Esophagus muscularis mucosa (tissue), 4 donors: ENCODE measurements around the gene SARNP. TPM values are rescaled to one million over a fixed set of nuclear protein-coding genes. Genes with fewer than 3 reads are reported as not detected.

Experiments used
- DNase-seq: peaks from one replicate; pipeline ENCODE4 v3.0.0-alpha.2; 2017; ENCODE audit errors: extremely low spot score
- H3K27ac ChIP-seq, 4 donors: fragments of 200-600 bp; sonication (generic); replicated peaks in 1 of 4; 1 replicate in 3 of 4; 2 replicates in 1 of 4; pipeline ENCODE4 v1.5.1; 2016 to 2019; ENCODE audit warnings: mild to moderate bottlenecking in 1 of 4
- H3K27me3 ChIP-seq, 4 donors: fragments of 200-600 bp; sonication (generic); one replicate each; pipeline versions ENCODE4 v1.5.1 to v1.6.0; 2016 to 2019
- H3K36me3 ChIP-seq, 4 donors: fragments of 200-600 bp; sonication (generic); one replicate each; pipeline ENCODE4 v1.5.1; 2016 to 2019
- H3K4me1 ChIP-seq, 4 donors: fragments of 200-600 bp; sonication (generic); one replicate each; pipeline ENCODE4 v1.5.1; 2016 to 2019
- H3K4me3 ChIP-seq, 4 donors: fragments of 200-600 bp; sonication (generic); 1 replicate in 2 of 4; 2 replicates in 2 of 4; pipeline ENCODE4 v1.5.1; 2016 to 2019; ENCODE audit warnings: mild to moderate bottlenecking in 4 of 4, moderate library complexity in 1 of 4
- H3K9me3 ChIP-seq, 4 donors: fragments of 200-600 bp; sonication (generic); 1 replicate in 3 of 4; 2 replicates in 1 of 4; pipeline ENCODE4 v1.5.1; 2016 to 2019
- CTCF ChIP-seq, 3 experiments: fragments of 200-600 bp in 2 of 3; fragments of 450-650 bp in 1 of 3; sonication (generic) in 2 of 3; IDR thresholded peaks; one replicate each; pipeline ENCODE4 v1.5.1; 2017 to 2019; ENCODE audit warnings: antibody characterized with exemption in 3 of 3, mild to moderate bottlenecking in 2 of 3, moderate library complexity in 1 of 3
- EP300 ChIP-seq: sonication (generic); formaldehyde crosslinking; IDR thresholded peaks from one replicate; pipeline ENCODE4 v1.6.1; 2017; ENCODE audit warnings: antibody characterized with exemption
- POLR2A ChIP-seq: fragments of 450-650 bp; IDR thresholded peaks from one replicate; pipeline ENCODE4 v1.6.1; 2017; ENCODE audit warnings: antibody characterized with exemption, moderate library complexity, mild to moderate bottlenecking, low read depth
- POLR2AphosphoS5 ChIP-seq, 2 donors: sonication (generic); formaldehyde crosslinking; IDR thresholded peaks; one replicate each; pipeline ENCODE4 v1.6.1; 2017; ENCODE audit warnings: antibody characterized with exemption in 2 of 2
- WGBS: methylation state at CpG from one replicate; pipeline ENCODE4 v1.1.5; 2018; 5-methylcytosine and 5-hydroxymethylcytosine counted together
- intact Hi-C: fragments of 100-400 bp; cut with DNase I; formaldehyde crosslinking; loops from one replicate; pipeline ENCODE4 v1.15.1; 2023
- total RNA-seq, 4 donors: library from RNA; depleted of rRNA; stranded (reverse); fragments of >200 nt; gene quantifications; one replicate each; pipeline versions ENCODE4 v1.1.0 to v1.2.1, GENCODE V29; 2016

SARNP gene
- total RNA-seq, 4 donors from 2014 or later: 57.7 to 78.0 (median 70.1) TPM

GRCh38 chr12:55818140-55818728 lies 710 bp upstream of the SARNP start:
- peak overlapping the region; percentile 70 to 81 (median 78) for H3K4me3 ChIP-seq
- H3K9me3 ChIP-seq: no peaks in the 10 kb centered on the region
- intact Hi-C loops: loop anchor here (5.0 kb wide), 1 partner anchor 81 kb away; no protein-coding TSS in a partner anchor
- peak overlapping the region; percentile 80 to 91 (median 89) for H3K27ac ChIP-seq
- H3K27me3 ChIP-seq: no peaks in the 10 kb centered on the region
- no peak for DNase-seq
- H3K4me1 ChIP-seq: peaks cover 34 to 51% (median 48%) of the 10 kb centered on the region in 4 donors
- 0% methylated on average over 14 of the region's 17 CpGs for WGBS
- TF ChIP-seq POLR2AphosphoS5 (IDR thresholded peaks at IDR 0.05) (no peak), POLR2A (no peak), CTCF (IDR thresholded peaks at IDR 0.05) (no peak), EP300 (no peak)
- peaks cover 17 to 60% (median 52%) of the 10 kb centered on the region in 4 donors for H3K36me3 ChIP-seq

- H3K4me3 ChIP-seq: peak overlapping the region; percentile 70 to 81 (median 78)
- TF ChIP-seq POLR2AphosphoS5 (IDR thresholded peaks at IDR 0.05) (no peak), CTCF (IDR thresholded peaks at IDR 0.05) (no peak), EP300 (no peak), POLR2A (no peak)
- intact Hi-C loops: loop anchor here (5.0 kb wide), 1 partner anchor 80 kb away; no protein-coding TSS in a partner anchor
- DNase-seq: peak; percentile 88
- H3K9me3 ChIP-seq: no peaks in the 10 kb centered on the region
- H3K27me3 ChIP-seq: no peaks in the 10 kb centered on the region
- peaks cover 16 to 55% (median 41%) of the 10 kb centered on the region in 4 donors for H3K36me3 ChIP-seq
- H3K4me1 ChIP-seq: peaks cover 40 to 64% (median 55%) of the 10 kb centered on the region in 4 donors
- WGBS: 2% methylated on average over 14 of the region's 14 CpGs
- H3K27ac ChIP-seq: peak overlapping the region; percentile 88 to 91 (median 89)
Observed at GRCh38 chr12:55816881-55817344, 611 bp downstream of the SARNP start.

- Histone ChIP-seq H3K9me3 (no peaks in the 10 kb centered on the region), H3K27ac (no peak overlapping the region), H3K27me3 (no peaks in the 10 kb centered on the region), H3K36me3 (peaks cover 2 to 41% (median 27%) of the 10 kb centered on the region in 4 donors), H3K4me3 (no peak overlapping the region), H3K4me1 (peaks cover 45 to 77% (median 61%) of the 10 kb centered on the region in 4 donors)
- TF ChIP-seq EP300 (no peak), POLR2AphosphoS5 (IDR thresholded peaks at IDR 0.05) (no peak), CTCF (IDR thresholded peaks at IDR 0.05) (no peak), POLR2A (no peak)
- peak; percentile 24 for DNase-seq
- 85% methylated on average over 12 of the region's 12 CpGs for WGBS
- intact Hi-C loops: loop anchor here (5.0 kb wide), 1 partner anchor 78 kb away; no protein-coding TSS in a partner anchor
Observed at GRCh38 chr12:55815473-55815872, 2.1 kb downstream of the SARNP start.

DNA sequence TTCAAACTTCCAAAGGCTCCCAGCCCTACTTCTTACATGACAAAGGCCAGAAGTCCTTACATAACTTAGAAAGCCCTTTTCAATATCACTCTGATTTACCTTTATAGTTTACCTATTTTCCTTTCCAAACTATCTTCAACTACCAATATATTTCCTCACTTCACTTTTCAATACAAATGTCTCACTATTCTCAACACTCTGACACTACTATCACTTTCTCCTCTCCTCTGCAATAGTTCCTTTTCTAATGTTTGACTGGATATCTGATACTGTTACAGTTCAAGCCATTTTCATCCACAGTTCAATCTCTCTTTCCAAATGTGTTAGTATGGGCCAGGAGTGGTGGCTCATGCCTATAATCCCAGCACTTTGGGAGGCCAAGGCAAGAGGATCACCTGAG lies 3.3 kb downstream of the SARNP start:
- Histone ChIP-seq H3K9me3 (no peaks in the 10 kb centered on the region), H3K27me3 (no peaks in the 10 kb centered on the region), H3K36me3 (peaks cover 0 to 29% (median 19%) of the 10 kb centered on the region in 4 donors), H3K27ac (no peak overlapping the region), H3K4me1 (peaks cover 45 to 77% (median 60%) of the 10 kb centered on the region in 4 donors), H3K4me3 (no peak overlapping the region)
- no peak for TF ChIP-seq POLR2AphosphoS5 (IDR thresholded peaks at IDR 0.05)
- TF ChIP-seq POLR2A: no peak
- DNase-seq: no peak
- intact Hi-C loops: no loop called here

DNA sequence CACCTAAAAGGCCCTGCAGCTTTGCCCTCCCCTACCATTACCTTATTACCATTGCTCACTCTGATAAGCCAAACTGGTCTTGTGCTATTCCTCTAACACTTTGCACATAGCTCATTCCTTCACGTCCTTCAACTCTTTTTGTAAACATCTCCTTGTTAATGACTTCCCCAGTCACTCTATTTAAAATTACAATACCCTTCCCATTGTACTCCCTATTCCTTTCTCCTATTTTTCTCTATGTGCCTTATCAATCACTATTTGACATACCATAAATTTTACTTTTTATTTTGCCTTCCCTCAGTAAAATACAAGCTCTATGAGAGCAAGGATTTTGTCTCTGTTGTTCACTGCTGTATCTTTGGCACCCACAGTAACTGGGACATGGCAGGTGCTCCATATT lies 5.4 kb downstream of the SARNP start:
- WGBS: 26% methylated on average over 1 of the region's 1 CpG
- intact Hi-C loops: no loop called here
- TF ChIP-seq POLR2AphosphoS5 (IDR thresholded peaks at IDR 0.05) (no peak), CTCF (IDR thresholded peaks at IDR 0.05) (no peak), POLR2A (no peak), EP300 (no peak)

More for the DNA sequence above, 5.4 kb downstream of the SARNP start:
- Histone ChIP-seq H3K4me1 (peaks cover 42 to 66% (median 50%) of the 10 kb centered on the region in 4 donors), H3K4me3 (no peak overlapping the region), H3K9me3 (no peaks in the 10 kb centered on the region), H3K27ac (no peak overlapping the region), H3K27me3 (no peaks in the 10 kb centered on the region), H3K36me3 (peaks cover 4 to 41% (median 26%) of the 10 kb centered on the region in 4 donors)
- DNase-seq: no peak
